GM12891 (cell line): ENCODE results near the gene KCNMA1.

ENCODE experiments used
- DNase-seq: peaks from one replicate; pipeline ENCODE4 v3.0.0; 2011; ENCODE audit warnings: low spot score; ENCODE audit not compliant: insufficient read length
- FAIRE-seq: peaks from 2 replicates; lab custom pipeline; 2011; peaks lifted over from hg19 to GRCh38; lab: Jason Lieb, UNC
- PAX5 ChIP-seq: IDR thresholded peaks from 2 replicates; pipeline ENCODE4 v1.6.1; 2011; ENCODE audit warnings: low read length, moderate library complexity, mild to moderate bottlenecking; ENCODE audit not compliant: insufficient read depth, severe bottlenecking
- POLR2A ChIP-seq: IDR thresholded peaks from 2 replicates; pipeline ENCODE4 v1.6.1; 2011; ENCODE audit warnings: low read depth, low read length, control low read depth
- POLR2AphosphoS5 ChIP-seq: IDR thresholded peaks from 2 replicates; pipeline ENCODE4 v1.6.1; 2011; ENCODE audit warnings: low read depth, low read length, control low read depth
- POU2F2 ChIP-seq: IDR thresholded peaks from 2 replicates; pipeline ENCODE4 v1.6.1; 2011; ENCODE audit warnings: low read depth, mild to moderate bottlenecking, control low read depth, low read length, moderate library complexity
- SPI1 ChIP-seq: IDR thresholded peaks from 2 replicates; pipeline ENCODE4 v1.6.1; 2011; ENCODE audit warnings: low read depth, low read length, control low read depth
- TAF1 ChIP-seq: IDR thresholded peaks from 2 replicates; pipeline ENCODE4 v1.6.1; 2011; ENCODE audit warnings: low read depth, low read length, control low read depth

The KCNMA1 gene

GRCh38 chr10:77457721-77458120 is 179.9 kb downstream of the KCNMA1 start:
- DNase-seq (no peak), FAIRE-seq (no peak)
- no peak for TF ChIP-seq POLR2AphosphoS5
- no peak for TF ChIP-seq POU2F2
- TF ChIP-seq TAF1 = no peak
- TF ChIP-seq POLR2A = no peak
- TF ChIP-seq SPI1 = no peak
- TF ChIP-seq PAX5 = no peak

GRCh38 chr10:77457266-77457665 is 180.3 kb downstream of the KCNMA1 start:
- DNase-seq (no peak), FAIRE-seq (no peak)
- no peak for TF ChIP-seq POU2F2
- no peak for TF ChIP-seq PAX5
- TF ChIP-seq SPI1 = no peak
- no peak for TF ChIP-seq POLR2A
- TF ChIP-seq POLR2AphosphoS5 = no peak
- no peak for TF ChIP-seq TAF1

- TF ChIP-seq POLR2AphosphoS5 (no peak), POLR2A (no peak), POU2F2 (no peak), TAF1 (no peak), PAX5 (no peak), SPI1 (no peak)
- FAIRE-seq (no peak), DNase-seq (no peak)
These were observed 181.2 kb downstream of the KCNMA1 start for GRCh38 chr10:77456414-77456813.

GRCh38 chr10:77455561-77455960 is 182.0 kb downstream of the KCNMA1 start:
- no peak for FAIRE-seq
- DNase-seq = no peak
- no peak for TF ChIP-seq POLR2A
- TF ChIP-seq TAF1 = no peak
- TF ChIP-seq POLR2AphosphoS5 = no peak
- no peak for TF ChIP-seq POU2F2
- no peak for TF ChIP-seq PAX5
- no peak for TF ChIP-seq SPI1

DNA sequence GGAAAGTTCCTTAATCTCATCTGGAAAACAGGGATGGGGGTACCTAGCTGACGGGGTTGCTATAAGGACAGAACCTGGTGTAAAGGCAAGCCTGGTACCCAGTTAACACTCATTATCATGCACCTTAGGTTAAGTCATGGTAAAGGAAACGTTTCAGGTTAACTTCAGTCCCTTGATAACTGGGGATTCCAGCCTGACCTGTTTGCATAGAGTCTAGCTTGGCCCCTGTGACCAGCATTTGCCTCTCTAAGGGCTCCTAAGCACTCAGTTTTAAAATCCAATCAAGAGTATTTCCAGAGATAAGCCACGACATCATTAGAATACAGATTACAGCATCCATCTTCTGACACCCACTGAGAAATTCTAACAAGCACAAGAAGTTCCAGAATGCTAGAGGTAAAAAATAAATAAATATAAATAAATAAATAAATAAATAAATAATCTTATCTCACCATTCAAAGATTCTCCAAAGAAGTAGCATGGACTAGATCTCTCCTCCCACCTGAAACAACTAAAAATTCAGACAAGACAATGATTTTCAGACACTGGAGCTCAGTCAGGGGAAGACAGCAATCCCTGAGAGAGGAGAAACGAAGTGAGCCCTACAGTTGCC is 184.6 kb downstream of the KCNMA1 start:
- FAIRE-seq = no peak
- TF ChIP-seq TAF1 (no peak), POLR2A (no peak), SPI1 (no peak), PAX5 (no peak), POLR2AphosphoS5 (no peak), POU2F2 (no peak)
- DNase-seq = no peak

- FAIRE-seq (no peak), DNase-seq (no peak)
- TF ChIP-seq POU2F2 = no peak
- no peak for TF ChIP-seq TAF1
- no peak for TF ChIP-seq PAX5
- TF ChIP-seq SPI1 = no peak
- no peak for TF ChIP-seq POLR2AphosphoS5
- TF ChIP-seq POLR2A = no peak
These were observed 185.7 kb downstream of the KCNMA1 start for GRCh38 chr10:77451886-77452285.

GRCh38 chr10:77448226-77448625 is 189.4 kb downstream of the KCNMA1 start:
- DNase-seq = no peak
- TF ChIP-seq SPI1 (no peak), PAX5 (no peak), POLR2A (no peak), POU2F2 (no peak), POLR2AphosphoS5 (no peak), TAF1 (no peak)
- no peak for FAIRE-seq

- no peak for TF ChIP-seq POU2F2
- no peak for TF ChIP-seq PAX5
- TF ChIP-seq POLR2A = no peak
- TF ChIP-seq SPI1 = no peak
- FAIRE-seq (no peak), DNase-seq (no peak)
These were observed 190.9 kb downstream of the KCNMA1 start for GRCh38 chr10:77446700-77447099.

GRCh38 chr10:77445547-77445946 is 192.1 kb downstream of the KCNMA1 start:
- TF ChIP-seq TAF1 (no peak), POU2F2 (no peak), POLR2AphosphoS5 (no peak), PAX5 (no peak), POLR2A (no peak), SPI1 (no peak)
- FAIRE-seq (no peak), DNase-seq (no peak)

GRCh38 chr10:77444041-77444440 is 193.6 kb downstream of the KCNMA1 start:
- TF ChIP-seq POLR2AphosphoS5 = no peak
- TF ChIP-seq PAX5 = no peak
- no peak for TF ChIP-seq POU2F2
- no peak for TF ChIP-seq POLR2A
- no peak for TF ChIP-seq SPI1
- no peak for TF ChIP-seq TAF1
- FAIRE-seq (no peak), DNase-seq (no peak)

- no peak for DNase-seq
These were observed 194.9 kb downstream of the KCNMA1 start for GRCh38 chr10:77442699-77443189.

More at GRCh38 chr10:77442699-77443189, 194.9 kb downstream of the KCNMA1 start:
- FAIRE-seq = no peak
- TF ChIP-seq PAX5 (no peak), POLR2A (no peak), SPI1 (no peak), POLR2AphosphoS5 (no peak), TAF1 (no peak), POU2F2 (no peak)
